ENCODE data around the gene GALNT1. TPM values are rescaled to one million over a fixed set of nuclear protein-coding genes. Genes with fewer than 3 reads are reported as not detected.

Gene GALNT1
- total RNA-seq, result 775 and 796 TPM in 2 replicates

- Histone ChIP-seq H3K4me3 (ENCODE audit: insufficient read depth, low read length) (peak within 1 kb of the TSS; percentile 85), H3K36me3 (ENCODE audit: insufficient read depth, low read length) (peaks cover 11% of the 10 kb centered on the region), H3K4me2 (ENCODE audit: insufficient read depth, low read length) (peak within 1 kb of the TSS; percentile 94), H4K20me1 (ENCODE audit: insufficient read depth, low read length) (peaks cover 42% of the 10 kb centered on the region), H2AFZ (ENCODE audit: low read length) (peak within 1 kb of the TSS; percentile 65), H3K27me3 (ENCODE audit: insufficient read depth, low read length) (no peaks in the 10 kb centered on the region), H3K27ac (ENCODE audit: low read depth, low read length) (peak within 1 kb of the TSS; percentile 69), H3K9me3 (ENCODE audit: low read depth, low read length) (no peaks in the 10 kb centered on the region), H3K79me2 (ENCODE audit: insufficient read depth, low read length) (peaks cover 56% of the 10 kb centered on the region), H3K4me1 (ENCODE audit: insufficient read depth, low read length) (peaks cover 24% of the 10 kb centered on the region)
- DNase-seq (ENCODE audit: insufficient read length, low spot score, missing footprints), result peak; percentile 93
- no peak for TF ChIP-seq CTCF (IDR thresholded peaks at IDR 0.05; ENCODE audit: extremely low read depth, low read depth, low read length)
Observed at GRCh38 chr18:35581546-35581897, at the start of gene GALNT1. GALNT1 (plus strand) TSS chr18:35581740; CDS start chr18:35654663, 72,923 bp downstream.

DNA sequence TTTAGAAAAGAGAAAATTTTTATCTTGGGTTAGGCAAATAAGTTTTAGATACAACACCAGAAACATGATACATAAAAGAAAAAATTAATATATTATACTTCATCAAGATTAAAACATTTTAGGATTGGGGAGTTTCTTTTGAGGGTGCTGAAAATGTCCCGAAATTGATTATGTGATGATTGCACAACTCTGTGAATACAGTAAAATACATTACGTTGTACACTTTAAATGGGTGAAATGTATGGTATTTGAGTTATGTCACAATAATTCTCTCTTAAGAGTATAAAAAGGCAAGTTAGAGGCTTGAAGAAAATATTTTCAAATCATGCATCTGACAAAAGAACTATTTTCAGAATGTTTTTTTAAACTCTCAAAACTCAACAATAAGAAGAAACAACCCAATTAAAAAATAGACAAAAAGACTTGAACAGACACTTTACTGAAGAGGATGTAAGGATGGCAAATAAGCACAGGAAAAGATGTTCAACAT is 47.6 kb upstream of the GALNT1 start:
- no peaks in the 10 kb centered on the region for H3K4me1 ChIP-seq (ENCODE audit: insufficient read depth, low read length)
- no peaks in the 10 kb centered on the region for H3K36me3 ChIP-seq (ENCODE audit: insufficient read depth, low read length)
- no peaks in the 10 kb centered on the region for H3K79me2 ChIP-seq (ENCODE audit: insufficient read depth, low read length)
- H3K4me3 ChIP-seq (ENCODE audit: insufficient read depth, low read length), result no peak overlapping the region
- H3K27ac ChIP-seq (ENCODE audit: low read depth, low read length), result no peak overlapping the region
- H3K9me3 ChIP-seq (ENCODE audit: low read depth, low read length), result no peaks in the 10 kb centered on the region
- TF ChIP-seq CTCF (IDR thresholded peaks at IDR 0.05; ENCODE audit: extremely low read depth, low read depth, low read length), result no peak
- H4K20me1 ChIP-seq (ENCODE audit: insufficient read depth, low read length), result no peaks in the 10 kb centered on the region
- H2AFZ ChIP-seq (ENCODE audit: low read length), result no peak overlapping the region
- H3K4me2 ChIP-seq (ENCODE audit: insufficient read depth, low read length), result no peak overlapping the region
- no peak for DNase-seq (ENCODE audit: insufficient read length, low spot score, missing footprints)
- H3K27me3 ChIP-seq (ENCODE audit: insufficient read depth, low read length), result no peaks in the 10 kb centered on the region

- H4K20me1 ChIP-seq (ENCODE audit: insufficient read depth, low read length), result no peaks in the 10 kb centered on the region
- no peak for TF ChIP-seq CTCF (IDR thresholded peaks at IDR 0.05; ENCODE audit: extremely low read depth, low read depth, low read length)
- no peaks in the 10 kb centered on the region for H3K4me1 ChIP-seq (ENCODE audit: insufficient read depth, low read length)
- H3K9me3 ChIP-seq (ENCODE audit: low read depth, low read length), result no peaks in the 10 kb centered on the region
- no peak overlapping the region for H3K4me3 ChIP-seq (ENCODE audit: insufficient read depth, low read length)
- H3K4me2 ChIP-seq (ENCODE audit: insufficient read depth, low read length), result no peak overlapping the region
- H2AFZ ChIP-seq (ENCODE audit: low read length), result no peak overlapping the region
- no peaks in the 10 kb centered on the region for H3K27me3 ChIP-seq (ENCODE audit: insufficient read depth, low read length)
- H3K36me3 ChIP-seq (ENCODE audit: insufficient read depth, low read length), result no peaks in the 10 kb centered on the region
- DNase-seq (ENCODE audit: insufficient read length, low spot score, missing footprints), result no peak
- H3K79me2 ChIP-seq (ENCODE audit: insufficient read depth, low read length), result no peaks in the 10 kb centered on the region
- H3K27ac ChIP-seq (ENCODE audit: low read depth, low read length), result no peak overlapping the region
Observed at GRCh38 chr18:35535297-35535696, 46.2 kb upstream of the GALNT1 start.

DNA sequence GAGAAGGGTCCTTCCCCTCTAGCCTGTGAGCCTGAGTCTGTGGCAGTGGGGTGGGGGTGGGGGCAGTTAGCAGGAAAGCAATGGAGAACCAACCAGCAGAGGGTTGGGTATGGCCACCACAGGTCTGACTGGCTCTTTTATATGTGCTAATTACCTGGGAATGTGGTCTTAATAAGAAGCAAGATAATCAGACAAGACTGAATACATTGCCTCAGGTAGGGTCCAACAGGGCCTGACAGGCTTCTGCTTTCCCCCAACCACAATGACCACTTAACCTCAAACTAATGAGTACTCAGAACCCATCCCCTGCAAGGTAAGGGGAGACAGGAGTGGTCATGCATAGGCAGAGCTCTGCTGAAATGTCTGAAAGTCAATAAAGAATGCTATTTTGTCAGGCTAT is 39.2 kb upstream of the GALNT1 start:
- H3K4me3 ChIP-seq (ENCODE audit: insufficient read depth, low read length), result no peak overlapping the region
- H2AFZ ChIP-seq (ENCODE audit: low read length), result no peak overlapping the region
- no peaks in the 10 kb centered on the region for H3K9me3 ChIP-seq (ENCODE audit: low read depth, low read length)
- no peak overlapping the region for H3K27ac ChIP-seq (ENCODE audit: low read depth, low read length)
- no peak for DNase-seq (ENCODE audit: insufficient read length, low spot score, missing footprints)
- H3K4me1 ChIP-seq (ENCODE audit: insufficient read depth, low read length), result no peaks in the 10 kb centered on the region
- H3K4me2 ChIP-seq (ENCODE audit: insufficient read depth, low read length), result no peak overlapping the region
- H3K27me3 ChIP-seq (ENCODE audit: insufficient read depth, low read length), result no peaks in the 10 kb centered on the region
- TF ChIP-seq CTCF (IDR thresholded peaks at IDR 0.05; ENCODE audit: extremely low read depth, low read depth, low read length), result no peak
- no peaks in the 10 kb centered on the region for H3K36me3 ChIP-seq (ENCODE audit: insufficient read depth, low read length)
- no peaks in the 10 kb centered on the region for H3K79me2 ChIP-seq (ENCODE audit: insufficient read depth, low read length)
- no peaks in the 10 kb centered on the region for H4K20me1 ChIP-seq (ENCODE audit: insufficient read depth, low read length)

Measured in osteoblast (primary cell).